Measurements from ENCODE around the gene PDE4D.

Gene PDE4D

GRCh38 chr5:59322894-59323293, 570.6 kb downstream of the PDE4D start:
- H3K4me3 ChIP-seq (ENCODE audit: low read length): no peak overlapping the region
- DNase-seq (ENCODE audit: low read depth): no peak
- TF ChIP-seq CTCF (conservative IDR thresholded peaks at IDR 0.05; ENCODE audit: low read length): no peak

GRCh38 chr5:59322058-59322457, 571.5 kb downstream of the PDE4D start:
- TF ChIP-seq CTCF (conservative IDR thresholded peaks at IDR 0.05; ENCODE audit: low read length): no peak
- DNase-seq (ENCODE audit: low read depth): no peak

GRCh38 chr5:59321642-59322041, 571.9 kb downstream of the PDE4D start:
- TF ChIP-seq CTCF (conservative IDR thresholded peaks at IDR 0.05; ENCODE audit: low read length): no peak
- no peak for DNase-seq (ENCODE audit: low read depth)
- H3K4me3 ChIP-seq (ENCODE audit: low read length): no peak overlapping the region

More at GRCh38 chr5:59322058-59322457, 571.5 kb downstream of the PDE4D start:
- H3K4me3 ChIP-seq (ENCODE audit: low read length): no peak overlapping the region

GRCh38 chr5:59320420-59320819, 573.1 kb downstream of the PDE4D start:
- no peak overlapping the region for H3K4me3 ChIP-seq (ENCODE audit: low read length)
- TF ChIP-seq CTCF (conservative IDR thresholded peaks at IDR 0.05; ENCODE audit: low read length): no peak
- no peak for DNase-seq (ENCODE audit: low read depth)

- H3K4me3 ChIP-seq (ENCODE audit: low read length): no peak overlapping the region
- TF ChIP-seq CTCF (conservative IDR thresholded peaks at IDR 0.05; ENCODE audit: low read length): no peak
- DNase-seq (ENCODE audit: low read depth): no peak
Measured at GRCh38 chr5:59319250-59319649, 574.3 kb downstream of the PDE4D start.

- H3K4me3 ChIP-seq (ENCODE audit: low read length): no peak overlapping the region
- no peak for DNase-seq (ENCODE audit: low read depth)
- TF ChIP-seq CTCF (conservative IDR thresholded peaks at IDR 0.05; ENCODE audit: low read length): no peak
Measured at GRCh38 chr5:59317774-59318205, 575.7 kb downstream of the PDE4D start.

- H3K4me3 ChIP-seq (ENCODE audit: low read length): no peak overlapping the region
Measured at GRCh38 chr5:59317023-59317773, 576.3 kb downstream of the PDE4D start.

More at GRCh38 chr5:59317023-59317773, 576.3 kb downstream of the PDE4D start:
- DNase-seq (ENCODE audit: low read depth): no peak
- no peak for TF ChIP-seq CTCF (conservative IDR thresholded peaks at IDR 0.05; ENCODE audit: low read length)

All from AG10803 (cell line).